Neural cell (in vitro differentiated cells): Measurements from ENCODE around the gene XBP1.

Source experiments
- EP300 ChIP-seq: fragments of 450-650 bp; conservative IDR thresholded peaks from 2 replicates; pipeline ENCODE4 v1.6.1; 2014; ENCODE audit warnings: antibody characterized with exemption, mild to moderate bottlenecking, moderate library complexity; ENCODE audit not compliant: poor library complexity, severe bottlenecking
- EZH2 ChIP-seq: fragments of 200-600, 300-800 bp; shearing (Covaris generic), sonication (generic); IDR thresholded peaks from 2 replicates; pipeline ENCODE4 v1.6.1; 2014; ENCODE audit warnings: antibody characterized with exemption, low read length, borderline replicate concordance, mild to moderate bottlenecking; ENCODE audit not compliant: insufficient read depth, poor library complexity, severe bottlenecking
- MXI1 ChIP-seq: fragments of 450-650 bp; conservative IDR thresholded peaks from 2 replicates; pipeline ENCODE4 v1.6.1; 2014; ENCODE audit warnings: antibody characterized with exemption, mild to moderate bottlenecking; ENCODE audit not compliant: poor library complexity, severe bottlenecking
- POLR2AphosphoS5 ChIP-seq: IDR thresholded peaks from 2 replicates; pipeline ENCODE4 v1.6.1; 2012
- RAD21 ChIP-seq: fragments of 450-650 bp; conservative IDR thresholded peaks from 2 replicates; pipeline ENCODE4 v1.6.1; 2014; ENCODE audit warnings: antibody characterized with exemption, mild to moderate bottlenecking, moderate library complexity
- SMC3 ChIP-seq: fragments of 450-650 bp; conservative IDR thresholded peaks from 2 replicates; pipeline ENCODE4 v1.6.1; 2014; ENCODE audit warnings: antibody characterized with exemption, mild to moderate bottlenecking, moderate library complexity; ENCODE audit not compliant: poor library complexity
- TAF1 ChIP-seq: IDR thresholded peaks from 2 replicates; pipeline ENCODE4 v1.6.1; 2012; ENCODE audit warnings: low read depth
- TF ChIP-seq, protein P1 (sequence below): fragments of 450-650 bp; IDR thresholded peaks from 2 replicates; pipeline ENCODE4 v1.5.1; 2014; ENCODE audit warnings: antibody characterized with exemption, mild to moderate bottlenecking, moderate library complexity; ENCODE audit not compliant: poor library complexity, severe bottlenecking
- TF ChIP-seq, protein P2 (sequence below): IDR thresholded peaks from 2 replicates; pipeline ENCODE4 v1.6.1; 2012; ENCODE audit warnings: borderline replicate concordance

DNA sequence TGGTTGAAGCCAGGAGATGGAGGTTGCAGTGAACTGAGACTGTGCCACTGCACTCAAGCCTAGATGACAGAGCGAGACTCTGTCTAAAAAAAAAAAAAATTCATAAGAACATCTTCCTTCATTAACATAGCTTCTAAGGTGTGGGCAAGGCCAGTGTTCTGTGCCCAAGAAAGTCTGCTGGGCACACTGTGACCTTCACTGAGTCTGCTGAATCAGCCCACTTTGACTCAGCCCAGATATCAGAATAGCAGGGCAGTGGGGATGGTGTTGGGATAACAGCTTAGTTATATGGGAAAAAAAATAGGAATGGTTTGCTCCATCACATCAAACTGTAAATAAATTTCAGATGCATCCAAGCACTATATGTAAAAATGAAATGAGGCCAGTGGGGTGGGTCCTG, 32.4 kb upstream of the XBP1 start:
- TF ChIP-seq POLR2AphosphoS5 = no peak
- TF ChIP-seq, protein P1, sequence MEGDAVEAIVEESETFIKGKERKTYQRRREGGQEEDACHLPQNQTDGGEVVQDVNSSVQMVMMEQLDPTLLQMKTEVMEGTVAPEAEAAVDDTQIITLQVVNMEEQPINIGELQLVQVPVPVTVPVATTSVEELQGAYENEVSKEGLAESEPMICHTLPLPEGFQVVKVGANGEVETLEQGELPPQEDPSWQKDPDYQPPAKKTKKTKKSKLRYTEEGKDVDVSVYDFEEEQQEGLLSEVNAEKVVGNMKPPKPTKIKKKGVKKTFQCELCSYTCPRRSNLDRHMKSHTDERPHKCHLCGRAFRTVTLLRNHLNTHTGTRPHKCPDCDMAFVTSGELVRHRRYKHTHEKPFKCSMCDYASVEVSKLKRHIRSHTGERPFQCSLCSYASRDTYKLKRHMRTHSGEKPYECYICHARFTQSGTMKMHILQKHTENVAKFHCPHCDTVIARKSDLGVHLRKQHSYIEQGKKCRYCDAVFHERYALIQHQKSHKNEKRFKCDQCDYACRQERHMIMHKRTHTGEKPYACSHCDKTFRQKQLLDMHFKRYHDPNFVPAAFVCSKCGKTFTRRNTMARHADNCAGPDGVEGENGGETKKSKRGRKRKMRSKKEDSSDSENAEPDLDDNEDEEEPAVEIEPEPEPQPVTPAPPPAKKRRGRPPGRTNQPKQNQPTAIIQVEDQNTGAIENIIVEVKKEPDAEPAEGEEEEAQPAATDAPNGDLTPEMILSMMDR = no peak
- no peak for TF ChIP-seq TAF1
- no peak for TF ChIP-seq RAD21
- no peak for TF ChIP-seq EZH2
- TF ChIP-seq EP300 = no peak
- TF ChIP-seq SMC3 = no peak
- TF ChIP-seq, protein P2, sequence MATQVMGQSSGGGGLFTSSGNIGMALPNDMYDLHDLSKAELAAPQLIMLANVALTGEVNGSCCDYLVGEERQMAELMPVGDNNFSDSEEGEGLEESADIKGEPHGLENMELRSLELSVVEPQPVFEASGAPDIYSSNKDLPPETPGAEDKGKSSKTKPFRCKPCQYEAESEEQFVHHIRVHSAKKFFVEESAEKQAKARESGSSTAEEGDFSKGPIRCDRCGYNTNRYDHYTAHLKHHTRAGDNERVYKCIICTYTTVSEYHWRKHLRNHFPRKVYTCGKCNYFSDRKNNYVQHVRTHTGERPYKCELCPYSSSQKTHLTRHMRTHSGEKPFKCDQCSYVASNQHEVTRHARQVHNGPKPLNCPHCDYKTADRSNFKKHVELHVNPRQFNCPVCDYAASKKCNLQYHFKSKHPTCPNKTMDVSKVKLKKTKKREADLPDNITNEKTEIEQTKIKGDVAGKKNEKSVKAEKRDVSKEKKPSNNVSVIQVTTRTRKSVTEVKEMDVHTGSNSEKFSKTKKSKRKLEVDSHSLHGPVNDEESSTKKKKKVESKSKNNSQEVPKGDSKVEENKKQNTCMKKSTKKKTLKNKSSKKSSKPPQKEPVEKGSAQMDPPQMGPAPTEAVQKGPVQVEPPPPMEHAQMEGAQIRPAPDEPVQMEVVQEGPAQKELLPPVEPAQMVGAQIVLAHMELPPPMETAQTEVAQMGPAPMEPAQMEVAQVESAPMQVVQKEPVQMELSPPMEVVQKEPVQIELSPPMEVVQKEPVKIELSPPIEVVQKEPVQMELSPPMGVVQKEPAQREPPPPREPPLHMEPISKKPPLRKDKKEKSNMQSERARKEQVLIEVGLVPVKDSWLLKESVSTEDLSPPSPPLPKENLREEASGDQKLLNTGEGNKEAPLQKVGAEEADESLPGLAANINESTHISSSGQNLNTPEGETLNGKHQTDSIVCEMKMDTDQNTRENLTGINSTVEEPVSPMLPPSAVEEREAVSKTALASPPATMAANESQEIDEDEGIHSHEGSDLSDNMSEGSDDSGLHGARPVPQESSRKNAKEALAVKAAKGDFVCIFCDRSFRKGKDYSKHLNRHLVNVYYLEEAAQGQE = no peak
- no peak for TF ChIP-seq MXI1
